Measurements from ENCODE around the gene HAVCR1.

- TF ChIP-seq CTCF (IDR thresholded peaks at IDR 0.05) (no peak), POLR2A (IDR thresholded peaks at IDR 0.05) (no peak)
Measured at GRCh38 chr5:156981481-156981880, 77.4 kb downstream of the HAVCR1 start.
